HG02884 (cell line): Measurements from ENCODE around the gene CFD.

Source experiments
- ATAC-seq: cut with Tn5 transposase; IDR thresholded peaks from one replicate; pipeline ENCODE4 v1.9.1; 2021; ENCODE audit warnings: mild to moderate bottlenecking, moderate library complexity; ENCODE audit not compliant: unreplicated experiment

Gene CFD

DNA sequence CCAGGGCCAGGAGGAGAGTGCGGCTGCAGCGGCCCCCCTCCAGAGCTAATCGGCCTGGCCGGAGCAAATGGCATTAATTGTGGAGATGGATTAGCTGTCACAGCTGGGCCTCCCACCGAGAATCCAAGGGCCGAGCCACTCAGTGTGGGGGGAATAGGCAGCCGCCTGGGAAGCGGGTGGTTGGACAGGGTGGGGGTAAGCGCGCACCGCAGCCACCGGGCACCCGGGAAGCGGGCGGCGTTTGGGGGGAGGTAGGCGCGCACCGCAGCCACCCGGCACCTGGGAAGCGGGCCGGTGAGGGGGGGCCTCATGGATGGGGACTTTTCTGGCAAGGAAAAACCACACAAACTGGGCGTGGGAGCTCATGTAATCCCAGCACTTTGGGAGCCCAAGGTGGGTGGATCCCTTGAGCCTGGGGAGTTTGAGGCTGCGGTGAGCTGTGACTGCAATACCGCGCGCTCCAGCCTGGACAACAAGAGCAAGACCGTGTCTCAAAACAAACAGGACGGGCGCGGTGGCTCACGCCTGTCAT, 43.9 kb downstream of the CFD start:
- ATAC-seq, result no peak

DNA sequence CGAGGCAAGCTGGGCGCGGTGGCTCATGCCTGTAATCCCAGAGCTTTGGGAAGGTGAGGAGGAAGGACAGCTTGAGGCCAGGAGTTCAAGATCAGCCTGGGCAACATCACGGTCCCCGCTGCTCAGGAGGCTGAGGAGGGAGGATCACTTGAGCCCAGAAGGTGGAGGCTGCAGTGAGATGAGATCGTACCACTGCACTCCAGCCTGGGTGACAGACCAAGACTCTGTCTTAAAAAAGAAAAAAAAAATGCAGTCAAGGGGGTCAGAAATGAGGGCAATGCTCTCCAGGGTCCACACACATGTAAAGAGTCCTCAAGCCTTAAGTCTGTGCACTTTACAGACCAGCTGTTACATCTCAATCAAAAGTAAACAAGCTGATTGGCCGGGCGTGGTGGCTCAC, 45.1 kb downstream of the CFD start:
- no peak for ATAC-seq

GRCh38 chr19:906480-906879, 47.0 kb downstream of the CFD start:
- ATAC-seq, result no peak

DNA sequence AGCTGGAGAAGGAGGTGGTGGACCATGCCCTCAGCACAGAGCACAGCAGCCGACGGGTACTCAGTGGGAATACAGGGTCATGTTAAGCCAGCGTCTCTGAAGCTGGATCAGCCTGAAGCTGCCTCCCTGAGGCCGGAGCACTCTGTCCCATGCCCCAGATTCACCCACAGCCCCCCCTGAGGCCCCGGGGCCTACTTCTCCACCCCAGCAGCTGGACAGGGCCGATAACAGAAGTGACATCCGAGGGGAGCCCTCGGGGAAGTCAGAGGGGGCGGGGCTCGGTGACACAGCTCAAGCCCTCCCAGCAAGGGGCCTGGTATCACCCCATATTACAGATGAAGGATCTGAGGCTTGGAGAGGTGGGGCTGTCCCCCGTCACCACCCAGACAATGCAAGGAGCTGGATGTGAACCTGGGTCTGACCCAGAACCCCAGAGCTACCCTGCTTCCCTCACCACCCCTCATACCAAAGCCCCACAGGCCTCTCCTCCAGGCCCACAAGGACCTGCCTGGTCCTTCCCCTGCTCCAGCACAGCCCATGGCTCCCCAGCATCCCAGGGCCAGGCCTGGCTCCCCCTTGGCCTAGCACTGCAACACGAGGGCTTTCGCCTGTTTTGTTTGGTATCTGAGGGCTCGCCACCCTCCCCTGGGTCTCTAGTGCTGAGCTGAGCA, 47.9 kb downstream of the CFD start:
- ATAC-seq, result no peak

GRCh38 chr19:911197-912033, 52.0 kb downstream of the CFD start:
- ATAC-seq, result no peak

DNA sequence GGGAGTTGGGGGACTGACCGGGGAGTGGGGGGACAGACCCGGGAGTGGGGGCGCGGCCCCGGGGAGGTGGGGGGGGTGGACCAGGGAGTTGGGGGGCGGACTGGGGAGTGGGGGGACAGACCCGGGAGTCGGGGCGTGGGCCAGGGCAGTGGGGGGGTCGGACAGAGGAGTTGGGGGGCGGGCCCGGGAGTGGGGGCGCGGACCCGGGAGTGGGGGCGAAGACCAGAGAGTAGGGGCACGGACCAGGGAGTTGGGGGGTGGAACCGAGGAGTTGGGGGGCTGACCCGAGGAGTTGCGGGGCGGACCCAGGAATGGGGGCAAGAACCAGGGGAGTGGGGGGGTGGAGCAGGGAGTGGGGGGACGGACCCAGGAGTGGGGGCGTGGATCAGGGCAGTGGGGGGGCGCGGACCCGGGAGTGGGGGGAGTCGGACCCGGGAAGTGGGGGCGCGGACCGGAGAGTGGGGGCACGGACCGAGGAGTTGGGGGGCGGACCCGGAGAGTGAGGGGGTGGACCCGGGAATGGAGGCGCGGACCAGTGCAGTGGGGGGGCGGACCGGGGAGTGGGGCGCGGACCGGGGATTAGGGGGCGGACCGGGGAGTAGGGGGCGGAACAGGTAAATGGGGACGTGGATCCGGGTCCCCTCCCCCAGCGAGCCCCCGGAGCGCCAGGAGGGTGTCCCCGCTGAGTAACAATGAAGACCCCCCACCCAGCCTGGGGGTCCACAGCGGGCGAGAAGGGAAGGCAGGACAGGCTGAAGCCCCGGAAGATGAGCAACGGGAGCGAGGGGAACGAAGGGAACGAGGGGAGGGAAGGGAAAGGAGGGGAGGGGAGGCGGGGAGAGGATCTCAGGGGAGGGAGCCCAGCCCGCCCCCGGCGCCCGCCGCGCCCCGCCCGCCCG, 53.0 kb downstream of the CFD start:
- ATAC-seq, result no peak
